Right lung (tissue), 10 donors: Measurements from ENCODE around the gene MIP. TPM values are rescaled to one million over a fixed set of nuclear protein-coding genes. Genes with fewer than 3 reads are reported as not detected.
"Not testable (repeated sequence)": the region's sequence is repeated elsewhere in the genome, so short reads cannot be mapped to it uniquely, and the experiment has no call there.

Experiments
- DNase-seq, 2 donors: peaks; one replicate each; pipeline ENCODE4 v3.0.0-alpha.2; 2013
- long read RNA-seq, 8 donors: transcript quantifications; one replicate each; lab custom pipeline, GENCODE V29; 2026
- polyA plus RNA-seq, 5 donors: library from polyadenylated mRNA; unstranded; fragments of 120-200 nt; gene quantifications; one replicate each; pipeline versions ENCODE4 v1.2.1 to v1.2.3, GENCODE V29; 2013; ENCODE audit warnings: inconsistent platforms in 1 of 5, low replicate concordance in 1 of 5; ENCODE audit not compliant: insufficient read length in 5 of 5, insufficient read depth in 1 of 5

MIP gene
- polyA plus RNA-seq, result under 1 TPM in 2 of 5 donors, not detected in 3; 0.15 TPM
- long read RNA-seq, donor 1, result 0 reads
- long read RNA-seq, donor 2, result 0 reads
- long read RNA-seq, donor 3, result 0 reads
- long read RNA-seq, donor 4, result 0 reads
- long read RNA-seq, donor 5, result 0 reads
- long read RNA-seq, donor 6, result 0 reads
- long read RNA-seq, donor 7, result 0 reads
- long read RNA-seq, donor 8, result 0 reads

- no peak for DNase-seq
These were observed at the start of gene MIP for GRCh38 chr12:56454557-56454956. Gene MIP (minus strand): TSS chr12:56454657. CDS start chr12:56454613, 44 bp downstream.

GRCh38 chr12:56499879-56500278 is 45.4 kb upstream of the MIP start:
- not testable (repeated sequence) for DNase-seq

- DNase-seq, result not testable (repeated sequence)
These were observed 45.0 kb upstream of the MIP start for GRCh38 chr12:56499452-56499851.

- not testable (repeated sequence) for DNase-seq
These were observed 43.9 kb upstream of the MIP start for GRCh38 chr12:56498126-56498902.

GRCh38 chr12:56496704-56497103 is 42.2 kb upstream of the MIP start:
- peak; percentile 19 to 20 for DNase-seq

- not testable (repeated sequence) for DNase-seq
These were observed 40.0 kb upstream of the MIP start for GRCh38 chr12:56494481-56494880.

- not testable (repeated sequence) for DNase-seq
These were observed 39.6 kb upstream of the MIP start for GRCh38 chr12:56494106-56494415.

GRCh38 chr12:56493409-56494105 is 39.1 kb upstream of the MIP start:
- DNase-seq, result not testable (repeated sequence)

- DNase-seq, result no peak
These were observed 35.9 kb upstream of the MIP start for GRCh38 chr12:56490360-56490759.

- DNase-seq, result peak; percentile 53 to 64
These were observed 33.8 kb upstream of the MIP start, which contains the start of gene GLS2 for GRCh38 chr12:56488041-56488955. Gene GLS2 (minus strand): TSS chr12:56488161. CDS start chr12:56488118, 43 bp downstream.

GRCh38 chr12:56487448-56488040 is 33.1 kb upstream of the MIP start:
- DNase-seq, result peak; percentile 10 to 18

GRCh38 chr12:56486694-56487093 is 32.2 kb upstream of the MIP start:
- no peak for DNase-seq

- DNase-seq, result no peak
These were observed 30.1 kb upstream of the MIP start for GRCh38 chr12:56484566-56484965.

GRCh38 chr12:56479625-56480024 is 25.2 kb upstream of the MIP start:
- DNase-seq, result no peak

- no peak for DNase-seq
These were observed 23.2 kb upstream of the MIP start for GRCh38 chr12:56477521-56478225.

GRCh38 chr12:56476972-56477432 is 22.5 kb upstream of the MIP start:
- DNase-seq, result no peak

- DNase-seq, result no peak
These were observed 21.7 kb upstream of the MIP start for GRCh38 chr12:56476143-56476542.

GRCh38 chr12:56474389-56474788 is 19.9 kb upstream of the MIP start:
- no peak for DNase-seq

- no peak for DNase-seq
These were observed 14.8 kb upstream of the MIP start for GRCh38 chr12:56469007-56469930.
